SK-MEL-5 (cell line): Measurements from ENCODE around the gene CERS3. TPM values are rescaled to one million over a fixed set of nuclear protein-coding genes. Genes with fewer than 3 reads are reported as not detected.
"Not testable (repeated sequence)": the region's sequence is repeated elsewhere in the genome, so short reads cannot be mapped to it uniquely, and the experiment has no call there.

ENCODE experiments used
- DNase-seq: peaks from one replicate; pipeline ENCODE4 v3.0.0-alpha.2; 2016; ENCODE audit warnings: low read depth, low spot score
- in situ Hi-C: cut with HindIII; loops from 2 replicates; pipeline ENCODE4 v1.10.0; 2016; ENCODE audit warnings: low sequenced_read_pairs, high pct_unique_total_duplicates, low pct_unique_long_range_greater_than_20kb
- total RNA-seq: library from RNA; depleted of rRNA; stranded (reverse); fragments of >200 nt; shearing (Covaris generic); gene quantifications from 2 replicates; pipeline ENCODE4 v1.2.3, GENCODE V29; 2014

CERS3 gene
- total RNA-seq, 1 experiment from 2014 or later: not detected

DNA sequence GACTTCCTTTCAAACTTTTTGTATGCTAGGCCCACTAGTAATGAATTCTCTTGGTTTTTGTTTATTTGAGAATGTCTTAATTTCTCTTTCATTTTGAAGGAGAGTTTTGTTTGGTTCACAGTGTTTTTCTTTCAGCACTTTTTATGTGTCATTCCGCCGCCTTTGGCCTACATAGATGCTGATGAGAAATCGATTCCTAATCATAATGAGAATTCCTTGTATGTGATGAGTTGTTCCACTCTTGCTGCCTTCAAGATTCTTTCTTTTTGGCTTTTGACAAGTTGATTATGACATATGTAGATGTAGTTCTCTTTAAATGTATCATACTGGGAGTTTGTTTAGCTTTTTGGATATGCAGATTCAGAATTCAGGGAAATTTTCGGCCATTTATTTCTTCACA lies 35.5 kb downstream of the CERS3 start:
- no peak for DNase-seq
- in situ Hi-C loops: no loop called here

- no peak for DNase-seq
- in situ Hi-C loops: no loop called here
These were observed 44.3 kb downstream of the CERS3 start for GRCh38 chr15:100484443-100484842.

GRCh38 chr15:100483370-100483769 lies 45.4 kb downstream of the CERS3 start:
- no peak for DNase-seq
- in situ Hi-C loops: no loop called here

DNA sequence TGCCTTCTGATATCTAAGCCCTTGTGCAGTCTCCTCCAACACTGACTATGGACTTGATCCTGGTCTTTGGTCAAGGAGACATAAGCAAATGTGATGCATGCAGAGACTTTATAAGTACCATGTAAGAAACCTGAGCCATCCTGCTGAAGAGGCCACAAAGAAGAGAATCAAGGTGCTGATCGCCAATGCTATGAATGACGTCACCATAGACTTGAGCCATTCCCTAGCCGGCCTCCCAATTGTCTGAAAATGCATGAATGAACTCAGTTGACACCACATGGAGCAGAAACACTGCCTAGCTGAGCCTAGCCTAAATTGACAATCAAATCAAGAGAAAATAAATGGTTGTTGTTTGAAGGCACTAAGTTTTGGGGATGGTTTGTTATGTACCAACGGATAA lies 51.9 kb downstream of the CERS3 start:
- DNase-seq: no peak
- in situ Hi-C loops: no loop called here

GRCh38 chr15:100472736-100473135 lies 56.0 kb downstream of the CERS3 start:
- in situ Hi-C loops: no loop called here
- DNase-seq: no peak

DNA sequence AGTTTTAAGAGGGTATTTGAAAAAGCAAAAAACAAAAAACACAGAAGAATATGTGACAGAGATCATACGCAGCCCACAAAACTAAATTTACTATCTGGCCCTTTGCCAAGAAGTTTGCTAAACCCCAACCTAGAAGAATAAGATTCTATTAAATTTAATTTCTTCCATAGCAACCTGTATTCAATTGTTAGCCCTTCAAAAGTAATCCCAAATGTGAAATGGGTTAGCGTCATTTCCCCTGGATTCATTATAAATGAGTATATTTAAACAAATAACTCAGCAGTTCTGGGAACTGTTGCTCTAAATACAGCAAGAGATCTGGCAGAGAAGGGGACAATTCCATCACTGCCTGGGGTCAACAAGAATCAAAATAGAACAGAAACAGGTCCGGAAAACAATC lies 56.8 kb downstream of the CERS3 start:
- DNase-seq: no peak
- in situ Hi-C loops: no loop called here

GRCh38 chr15:100468285-100468684 lies 60.5 kb downstream of the CERS3 start:
- peak; percentile 2 for DNase-seq

DNA sequence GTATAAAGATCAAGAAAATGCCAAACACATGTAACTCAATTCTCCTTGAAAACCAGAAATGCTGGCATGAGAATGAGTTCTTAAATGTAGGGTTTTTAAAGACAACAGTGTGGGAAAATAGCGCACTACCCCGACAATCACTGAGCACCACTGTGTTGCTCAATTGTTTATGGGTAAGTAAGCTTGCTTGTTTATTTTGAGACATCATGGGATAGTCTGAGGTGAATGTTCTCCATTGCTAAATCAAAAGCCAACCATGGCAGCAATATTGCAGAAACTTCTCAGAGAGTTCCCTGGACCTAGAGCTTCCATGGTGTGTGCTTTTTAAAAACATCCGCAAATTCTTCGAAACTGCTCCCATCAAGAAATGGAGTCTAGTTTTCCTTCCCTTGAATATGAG lies 62.7 kb downstream of the CERS3 start:
- in situ Hi-C loops: no loop called here
- DNase-seq: no peak

More at GRCh38 chr15:100468285-100468684, 60.5 kb downstream of the CERS3 start:
- in situ Hi-C loops: no loop called here

- in situ Hi-C loops: no loop called here
- DNase-seq: no peak
These were observed 63.9 kb downstream of the CERS3 start for GRCh38 chr15:100464888-100465287.

GRCh38 chr15:100464256-100464655 lies 64.5 kb downstream of the CERS3 start:
- DNase-seq: no peak
- in situ Hi-C loops: no loop called here

GRCh38 chr15:100463515-100463914 lies 65.2 kb downstream of the CERS3 start:
- in situ Hi-C loops: no loop called here
- no peak for DNase-seq

DNA sequence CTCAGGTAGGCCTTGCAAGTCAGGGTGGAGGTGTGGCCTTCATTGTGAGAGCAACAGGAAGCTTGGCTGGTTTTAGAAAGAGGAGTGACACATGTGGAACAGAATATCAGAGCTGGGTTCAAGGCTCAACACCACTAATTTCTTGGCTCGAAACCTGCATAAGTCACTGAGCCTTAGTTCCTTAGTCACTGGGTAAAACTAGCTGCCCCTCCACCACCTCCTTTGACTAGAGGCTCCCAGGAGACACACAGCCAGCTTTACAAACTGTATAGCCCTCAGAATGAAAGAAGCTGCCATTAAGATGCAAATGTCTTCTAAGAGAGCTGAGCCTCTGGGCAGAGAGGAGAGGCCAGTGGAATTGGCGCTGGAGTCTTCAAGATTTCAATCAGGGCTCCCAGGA lies 67.7 kb downstream of the CERS3 start:
- in situ Hi-C loops: no loop called here
- no peak for DNase-seq

- peak; percentile 5 for DNase-seq
These were observed 71.5 kb downstream of the CERS3 start for GRCh38 chr15:100457201-100457600.

DNA sequence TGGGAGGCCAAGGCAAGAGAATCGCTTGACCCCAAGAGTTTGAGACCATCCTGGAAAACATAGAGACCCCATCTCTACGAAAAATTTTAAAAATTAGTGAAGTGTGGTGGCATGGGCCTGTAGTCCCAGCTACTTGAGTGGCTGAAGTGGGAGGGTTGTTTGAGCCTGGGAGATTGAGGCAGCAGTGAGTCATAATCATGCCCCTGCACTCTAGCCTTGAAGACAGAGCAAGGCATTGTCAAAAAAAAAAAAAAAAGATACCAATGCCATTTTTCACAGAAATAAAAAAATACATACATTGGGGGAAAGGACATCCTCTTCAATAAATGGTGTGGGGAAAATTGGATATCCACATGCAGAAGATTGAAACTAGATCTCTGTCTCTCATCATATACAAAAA lies 74.6 kb downstream of the CERS3 start:
- in situ Hi-C loops: no loop called here
- DNase-seq: peak; percentile 65

More at GRCh38 chr15:100457201-100457600, 71.5 kb downstream of the CERS3 start:
- in situ Hi-C loops: no loop called here

GRCh38 chr15:100448481-100448880 lies 80.3 kb downstream of the CERS3 start:
- in situ Hi-C loops: no loop called here
- DNase-seq: no peak

DNA sequence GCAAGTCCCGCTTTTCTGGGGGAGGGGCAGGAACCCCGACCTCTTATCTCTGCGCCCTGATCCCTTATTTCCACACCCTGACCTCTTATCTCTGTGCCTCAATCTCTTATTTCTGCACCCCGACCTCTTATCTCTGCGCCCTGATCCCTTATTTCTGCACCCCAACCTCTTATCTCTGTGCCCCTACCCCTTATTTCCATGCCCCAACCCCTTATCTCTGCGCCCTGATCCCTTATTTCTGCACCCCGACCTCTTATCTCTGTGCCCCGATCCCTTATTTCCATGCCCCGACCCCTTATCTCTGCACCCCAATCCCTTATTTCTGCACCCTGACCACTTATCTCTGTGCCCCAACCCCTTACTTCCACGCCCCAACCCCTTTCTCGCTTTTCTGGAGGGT lies 87.7 kb downstream of the CERS3 start:
- DNase-seq, in situ Hi-C loops: not testable (repeated sequence)

DNA sequence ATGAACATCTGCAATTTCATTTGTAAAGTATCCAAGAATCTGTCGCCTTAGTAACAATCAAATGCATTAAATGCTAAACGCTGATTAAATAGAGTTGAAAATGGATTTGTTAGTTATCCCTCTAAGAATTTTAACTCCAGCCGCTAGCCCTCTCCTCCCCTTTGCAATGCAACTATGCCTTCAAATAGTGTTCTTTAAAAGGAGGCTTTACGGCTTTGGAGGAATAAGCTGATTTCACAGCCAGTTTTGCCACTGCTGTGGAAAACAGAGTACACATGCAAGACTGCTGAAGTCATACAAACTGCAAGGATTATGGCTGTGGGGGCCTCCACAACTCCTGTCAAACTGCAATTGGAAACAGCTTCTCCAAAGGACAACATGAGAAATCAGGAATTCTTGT lies 89.2 kb downstream of the CERS3 start:
- DNase-seq: no peak
- in situ Hi-C loops: no loop called here

GRCh38 chr15:100438570-100438969 lies 90.2 kb downstream of the CERS3 start:
- DNase-seq: peak; percentile 32
- in situ Hi-C loops: no loop called here

GRCh38 chr15:100437261-100437660 lies 91.5 kb downstream of the CERS3 start:
- in situ Hi-C loops: no loop called here
- no peak for DNase-seq

DNA sequence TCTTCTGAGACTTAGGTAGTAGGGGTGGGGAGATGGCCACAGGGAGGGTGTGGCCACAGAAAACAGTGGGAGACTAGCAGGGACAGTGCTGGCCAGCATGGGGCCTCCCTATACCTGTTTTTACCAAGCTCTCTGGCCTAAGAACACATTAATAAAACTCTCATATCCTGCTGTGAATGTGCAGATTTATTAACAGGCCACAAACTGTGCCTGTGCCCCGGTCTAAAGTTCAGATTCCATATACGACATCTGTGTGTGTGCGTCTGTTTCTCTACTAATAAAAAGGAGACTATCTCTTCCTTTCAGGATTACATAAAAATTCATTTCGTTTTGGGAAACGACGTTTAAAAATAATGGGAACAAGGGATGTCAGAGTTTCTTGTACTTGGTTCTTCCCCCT lies 94.2 kb downstream of the CERS3 start:
- in situ Hi-C loops: no loop called here
- no peak for DNase-seq
